Gastrocnemius medialis (tissue), 4 donors: Measurements from ENCODE around the gene OPN4. TPM values are rescaled to one million over a fixed set of nuclear protein-coding genes. Genes with fewer than 3 reads are reported as not detected.

Source experiments
- ATAC-seq, 2 donors: fragments of 150-250 bp; one replicate each; pipeline ENCODE4 v1.9.1; 2016
- DNase-seq, 2 donors: peaks; one replicate each; pipeline ENCODE4 v3.0.0-alpha.2; 2019
- H3K27ac ChIP-seq, 4 donors: fragments of 200-600 bp; sonication (generic); 1 replicate in 1 of 4; 2 replicates in 3 of 4; pipeline ENCODE4 v1.5.1; 2016 to 2018; ENCODE audit warnings: mild to moderate bottlenecking in 2 of 4, moderate library complexity in 1 of 4
- H3K27me3 ChIP-seq, 3 donors: fragments of 200-600 bp; sonication (generic) in 2 of 3; 1 replicate in 1 of 3; 2 replicates in 2 of 3; pipeline versions ENCODE4 v1.5.1 to v1.6.0; 2016 to 2019; ENCODE audit warnings: mild to moderate bottlenecking in 1 of 3, moderate library complexity in 1 of 3
- H3K36me3 ChIP-seq, 2 donors: fragments of 200-600 bp; sonication (generic) in 1 of 2; one replicate each; pipeline ENCODE4 v1.5.1; 2017 to 2018
- H3K4me1 ChIP-seq, 2 donors: fragments of 200-600 bp; sonication (generic) in 1 of 2; one replicate each; pipeline ENCODE4 v1.5.1; 2016 to 2017; ENCODE audit warnings: mild to moderate bottlenecking in 2 of 2
- H3K4me3 ChIP-seq, 4 donors: fragments of 200-600 bp; sonication (generic) in 3 of 4; 1 replicate in 1 of 4; 2 replicates in 3 of 4; pipeline ENCODE4 v1.5.1; 2016 to 2019; ENCODE audit warnings: mild to moderate bottlenecking in 2 of 4
- H3K9me3 ChIP-seq, 3 donors: fragments of 200-600 bp; sonication (generic) in 2 of 3; 1 replicate in 1 of 3; 2 replicates in 2 of 3; pipeline ENCODE4 v1.5.1; 2016 to 2019
- CTCF ChIP-seq, 5 experiments: fragments of 450-650 bp in 3 of 5; fragments of 200-600 bp in 2 of 5; sonication (generic) in 2 of 5; IDR thresholded peaks in 4 of 5; conservative IDR thresholded peaks in 1 of 5; 1 replicate in 4 of 5; 2 replicates in 1 of 5; pipeline ENCODE4 v1.5.1; 2016 to 2019; ENCODE audit warnings: antibody characterized with exemption in 5 of 5, mild to moderate bottlenecking in 3 of 5, moderate library complexity in 3 of 5
- POLR2A ChIP-seq, 2 donors: fragments of 450-650 bp; IDR thresholded peaks; one replicate each; pipeline ENCODE4 v1.6.1; 2017; ENCODE audit warnings: antibody characterized with exemption in 2 of 2, mild to moderate bottlenecking in 2 of 2, moderate library complexity in 2 of 2
- in situ Hi-C, 4 donors: fragments of 200-750 bp; cut with MboI; loops; one replicate each; pipeline versions ENCODE4 v1.15.0 to v1.8.0; 2017; ENCODE audit warnings: low sequenced_read_pairs in 4 of 4
- intact Hi-C: fragments of 100-400 bp; cut with DNase I; formaldehyde crosslinking; loops from one replicate; pipeline ENCODE4 v1.15.1; 2023; ENCODE audit warnings: low total_unique reads
- total RNA-seq, 4 donors: library from RNA; depleted of rRNA; stranded (reverse); fragments of >200 nt; gene quantifications; one replicate each; pipeline versions ENCODE4 v1.1.0 to v1.2.3, GENCODE V29; 2016

The OPN4 gene
- total RNA-seq, 4 donors from 2014 or later, result 0.13 to 4.2 (median 0.92) TPM; not detected in 1

DNA sequence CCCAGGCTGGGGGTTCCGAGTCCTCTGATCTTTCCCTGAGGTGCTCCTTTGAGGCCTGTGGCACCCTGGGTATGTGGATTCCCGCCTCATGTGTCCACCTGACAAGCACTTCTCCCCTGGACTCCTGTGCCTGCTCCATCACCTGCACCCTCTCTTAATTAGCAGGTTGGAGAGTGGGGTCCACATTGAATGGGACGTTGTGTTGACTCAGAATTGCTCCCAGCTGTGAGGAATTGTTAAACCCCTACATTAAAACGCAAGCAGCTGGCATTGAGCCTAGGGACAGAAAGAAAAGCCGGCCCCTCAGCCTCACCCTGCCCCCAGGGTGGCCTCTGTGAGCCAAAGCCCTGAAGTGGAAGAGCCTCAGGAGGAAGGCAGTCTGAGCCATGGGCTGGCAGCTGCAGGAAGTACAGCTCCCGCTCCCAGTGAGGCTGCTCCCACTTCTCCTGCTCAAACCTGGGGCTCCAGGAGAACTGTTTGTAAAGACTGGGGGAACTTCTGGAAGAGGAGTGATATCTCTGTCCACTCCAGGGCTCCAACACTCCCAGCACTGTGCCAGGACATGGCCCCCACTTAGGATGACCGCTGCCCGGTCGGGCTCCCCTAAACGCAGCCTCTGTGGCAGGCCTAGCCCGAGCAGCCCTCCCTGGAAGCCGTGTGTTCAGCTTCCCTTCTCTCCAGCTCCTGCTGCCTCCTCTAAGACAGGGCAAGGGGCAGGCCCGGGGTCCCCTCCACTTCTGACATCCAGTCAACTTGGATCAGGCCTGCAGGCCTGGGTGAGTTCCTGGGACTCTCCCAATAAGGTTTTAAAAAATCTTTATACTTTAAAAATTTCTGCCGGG lies 1.8 kb upstream of the OPN4 start:
- no peaks in the 10 kb centered on the region for H3K36me3 ChIP-seq
- in situ Hi-C loops, result no loop called here
- H3K9me3 ChIP-seq, result no peaks in the 10 kb centered on the region
- DNase-seq (no peak), ATAC-seq (no peak)
- H3K27me3 ChIP-seq, result no peaks in the 10 kb centered on the region
- intact Hi-C loops, result no loop called here
- H3K4me3 ChIP-seq, result no peak overlapping the region
- H3K27ac ChIP-seq, result no peak overlapping the region
- TF ChIP-seq CTCF (IDR thresholded peaks at IDR 0.05 in 4 of 5, conservative IDR thresholded peaks at IDR 0.05 in 1 of 5) (no peak), POLR2A (IDR thresholded peaks at IDR 0.05) (no peak)
- peaks cover 16 to 19% of the 10 kb centered on the region in 2 donors for H3K4me1 ChIP-seq

DNA sequence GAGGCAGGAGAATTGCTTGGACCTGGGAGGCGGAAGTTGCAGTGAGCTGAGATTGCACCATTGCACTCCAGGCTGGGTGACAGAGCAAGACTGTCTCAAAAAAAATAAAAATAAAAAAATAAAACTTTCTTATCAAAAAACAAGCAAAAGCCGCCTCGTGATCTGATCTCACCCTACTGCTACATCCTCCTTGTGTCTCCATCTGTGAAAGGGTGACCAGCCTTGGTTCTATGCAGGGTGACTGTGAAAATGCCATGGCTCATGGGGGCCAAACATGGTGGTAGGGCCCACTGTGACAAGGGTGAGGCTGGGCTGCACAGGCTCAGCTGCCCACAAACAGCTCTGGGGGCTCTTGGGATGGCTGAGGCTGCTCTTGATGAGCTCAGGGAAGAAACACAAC lies 968 bp upstream of the OPN4 start:
- no peaks in the 10 kb centered on the region for H3K9me3 ChIP-seq
- in situ Hi-C loops (no loop called here), intact Hi-C loops (no loop called here)
- peaks cover 16 to 20% of the 10 kb centered on the region in 2 donors for H3K4me1 ChIP-seq
- no peak for TF ChIP-seq CTCF (IDR thresholded peaks at IDR 0.05 in 4 of 5, conservative IDR thresholded peaks at IDR 0.05 in 1 of 5)
- no peak for TF ChIP-seq POLR2A (IDR thresholded peaks at IDR 0.05)
- H3K36me3 ChIP-seq, result no peaks in the 10 kb centered on the region
- H3K27ac ChIP-seq, result no peak overlapping the region
- no peak for ATAC-seq
- H3K27me3 ChIP-seq, result no peaks in the 10 kb centered on the region
- DNase-seq, result no peak
- H3K4me3 ChIP-seq, result no peak overlapping the region

DNA sequence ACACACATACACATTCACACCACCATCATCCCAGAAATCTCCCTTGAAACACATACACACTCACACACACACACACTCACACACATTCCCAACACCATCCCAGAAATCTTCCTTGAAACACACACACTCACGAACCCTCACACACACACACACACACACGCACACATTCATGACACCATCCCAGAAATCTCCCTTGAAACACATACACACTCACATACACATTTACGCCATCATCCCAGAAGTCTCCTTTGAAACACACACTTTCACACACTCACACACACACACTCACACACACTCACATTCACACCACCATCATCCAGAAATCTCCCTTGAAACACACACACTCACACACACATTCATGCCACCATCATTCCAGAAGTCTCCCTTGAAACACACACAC lies 360 bp upstream of the OPN4 start:
- intact Hi-C loops, result no loop called here
- Histone ChIP-seq H3K27ac (peak overlapping the region in 2 of 4 donors; percentile 42 to 46), H3K27me3 (no peaks in the 10 kb centered on the region), H3K4me3 (no peak overlapping the region), H3K9me3 (no peaks in the 10 kb centered on the region), H3K4me1 (peaks cover 11 to 21% of the 10 kb centered on the region in 2 donors), H3K36me3 (no peaks in the 10 kb centered on the region)
- TF ChIP-seq CTCF (IDR thresholded peaks at IDR 0.05 in 4 of 5, conservative IDR thresholded peaks at IDR 0.05 in 1 of 5) (no peak), POLR2A (IDR thresholded peaks at IDR 0.05) (no peak)
- ATAC-seq (no peak), DNase-seq (no peak)
- in situ Hi-C loops, result no loop called here

GRCh38 chr10:86655173-86655540 lies 810 bp downstream of the OPN4 start:
- Histone ChIP-seq H3K27ac (peak overlapping the region in 2 of 4 donors; percentile 4 to 42), H3K27me3 (no peaks in the 10 kb centered on the region), H3K4me1 (peaks cover 0 to 9% of the 10 kb centered on the region in 2 donors), H3K4me3 (no peak overlapping the region), H3K9me3 (no peaks in the 10 kb centered on the region), H3K36me3 (no peaks in the 10 kb centered on the region)
- TF ChIP-seq POLR2A (IDR thresholded peaks at IDR 0.05) (no peak), CTCF (IDR thresholded peaks at IDR 0.05 in 4 of 5, conservative IDR thresholded peaks at IDR 0.05 in 1 of 5) (no peak)
- intact Hi-C loops, result no loop called here
- DNase-seq (no peak), ATAC-seq (no peak)
- in situ Hi-C loops, result no loop called here
